Measurements from ENCODE around the gene HDGFL3. TPM values are rescaled to one million over a fixed set of nuclear protein-coding genes. Genes with fewer than 3 reads are reported as not detected.

Gene HDGFL3
- total RNA-seq, 4 donors from 2014 or later = 17.7 to 32.2 (median 29.4) TPM

DNA sequence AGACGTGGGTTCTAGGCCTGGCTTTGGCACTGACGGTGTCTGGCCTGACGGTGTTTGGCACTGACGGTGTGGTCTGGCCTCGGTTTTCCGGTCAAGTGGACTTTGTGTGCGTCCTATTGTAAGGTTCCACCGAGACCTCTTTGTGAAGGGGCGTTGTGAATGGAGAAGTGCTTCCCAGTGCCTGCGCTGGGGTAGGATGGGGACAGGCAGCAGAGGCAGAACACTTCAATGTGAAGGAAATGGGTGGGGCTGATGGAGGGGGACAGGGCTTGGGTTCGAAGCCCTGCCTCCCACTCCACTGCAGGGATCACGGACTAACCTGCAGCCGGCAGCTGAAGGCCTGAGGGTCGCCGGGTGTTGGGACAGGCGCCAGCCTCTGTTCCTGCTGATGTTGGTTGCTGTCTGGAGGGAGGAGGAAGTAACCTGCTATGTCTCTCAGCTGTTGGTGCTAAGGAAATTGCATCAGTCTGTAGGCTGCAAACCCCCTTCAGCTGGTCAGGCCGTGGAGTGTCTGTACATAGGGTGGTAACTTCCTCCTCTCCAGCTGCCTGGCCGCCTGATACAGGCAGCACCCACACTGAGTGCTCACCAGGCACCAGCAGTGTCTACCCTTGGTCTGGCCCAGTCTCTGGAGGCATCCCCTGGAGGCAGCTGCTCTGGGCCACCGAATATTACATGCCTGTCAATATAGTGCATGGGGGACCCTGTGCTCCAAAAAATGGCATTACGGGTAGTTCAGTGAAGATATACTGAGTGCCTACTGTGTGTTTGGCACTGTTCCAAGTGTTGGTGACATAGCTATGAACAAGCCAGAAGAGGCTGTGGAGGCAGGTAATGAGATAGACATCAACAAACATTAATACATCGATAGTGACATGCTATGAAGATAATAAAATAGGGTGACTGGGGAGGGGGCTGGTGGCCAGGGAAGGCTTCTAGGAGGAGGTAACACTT lies 99.1 kb downstream of the HDGFL3 start:
- TF ChIP-seq, protein P1, sequence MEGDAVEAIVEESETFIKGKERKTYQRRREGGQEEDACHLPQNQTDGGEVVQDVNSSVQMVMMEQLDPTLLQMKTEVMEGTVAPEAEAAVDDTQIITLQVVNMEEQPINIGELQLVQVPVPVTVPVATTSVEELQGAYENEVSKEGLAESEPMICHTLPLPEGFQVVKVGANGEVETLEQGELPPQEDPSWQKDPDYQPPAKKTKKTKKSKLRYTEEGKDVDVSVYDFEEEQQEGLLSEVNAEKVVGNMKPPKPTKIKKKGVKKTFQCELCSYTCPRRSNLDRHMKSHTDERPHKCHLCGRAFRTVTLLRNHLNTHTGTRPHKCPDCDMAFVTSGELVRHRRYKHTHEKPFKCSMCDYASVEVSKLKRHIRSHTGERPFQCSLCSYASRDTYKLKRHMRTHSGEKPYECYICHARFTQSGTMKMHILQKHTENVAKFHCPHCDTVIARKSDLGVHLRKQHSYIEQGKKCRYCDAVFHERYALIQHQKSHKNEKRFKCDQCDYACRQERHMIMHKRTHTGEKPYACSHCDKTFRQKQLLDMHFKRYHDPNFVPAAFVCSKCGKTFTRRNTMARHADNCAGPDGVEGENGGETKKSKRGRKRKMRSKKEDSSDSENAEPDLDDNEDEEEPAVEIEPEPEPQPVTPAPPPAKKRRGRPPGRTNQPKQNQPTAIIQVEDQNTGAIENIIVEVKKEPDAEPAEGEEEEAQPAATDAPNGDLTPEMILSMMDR (IDR thresholded peaks at IDR 0.05; ENCODE audit: low read depth) = no peak

DNA sequence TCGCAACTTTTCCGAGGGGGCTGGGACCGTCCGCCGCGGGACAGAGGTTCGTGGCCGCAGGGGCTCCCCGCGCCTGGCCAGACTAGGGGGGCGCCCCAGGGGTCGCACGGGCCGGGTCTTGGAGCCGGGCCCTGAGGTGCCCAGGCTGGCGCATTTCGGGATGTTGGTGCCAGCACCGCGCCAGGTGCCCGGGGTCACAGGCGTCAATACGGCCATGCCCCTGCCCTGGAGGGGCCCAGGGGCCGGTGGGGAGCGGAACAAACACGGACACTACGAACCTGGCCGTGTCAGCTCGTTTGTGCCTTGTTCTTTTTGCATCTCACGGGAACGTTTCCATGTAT lies 99.8 kb downstream of the HDGFL3 start:
- TF ChIP-seq, protein P1 (IDR thresholded peaks at IDR 0.05; ENCODE audit: low read depth) = no peak

DNA sequence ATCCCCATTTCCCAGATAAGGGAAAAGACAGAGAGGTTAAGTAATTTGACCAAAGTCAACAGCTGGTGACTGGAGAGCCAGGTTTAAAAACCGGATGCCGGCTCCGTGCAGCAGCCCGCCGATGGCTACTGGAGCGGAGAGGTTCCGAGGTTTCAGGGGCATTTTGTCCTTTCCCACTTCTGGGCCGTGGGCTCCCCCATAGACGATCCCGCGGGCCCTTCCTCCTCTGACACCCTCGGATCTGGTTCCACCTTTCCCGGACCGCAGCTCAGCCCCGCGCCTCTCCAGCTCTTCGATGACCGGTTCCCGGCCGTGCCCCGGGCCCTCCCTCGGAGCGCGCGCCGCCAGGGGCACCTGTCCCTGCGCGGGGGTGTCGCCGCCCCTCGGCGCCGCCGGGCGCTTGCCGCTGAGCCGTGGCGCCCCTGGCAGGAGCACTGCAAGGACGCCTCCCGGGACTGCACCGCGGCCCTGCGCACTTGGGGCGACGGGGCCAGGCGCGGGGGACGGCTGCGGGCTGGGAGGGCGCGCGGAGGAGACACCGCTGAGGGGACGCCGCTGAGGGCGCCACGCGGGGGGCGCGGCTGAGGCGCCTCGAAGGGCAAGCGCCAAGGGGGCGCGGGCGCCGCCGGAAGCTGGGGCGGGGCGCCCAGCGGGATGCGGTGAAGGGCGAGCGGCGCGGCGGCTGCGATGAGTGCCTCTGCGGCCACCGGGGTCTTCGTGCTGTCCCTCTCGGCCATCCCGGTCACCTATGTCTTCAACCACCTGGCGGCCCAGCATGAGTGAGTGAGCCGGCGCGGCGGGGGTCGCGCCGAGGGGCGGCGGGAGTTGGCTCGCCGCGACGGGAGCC lies 100.4 kb downstream of the HDGFL3 start, which contains the start of gene TM6SF1:
Gene TM6SF1, plus strand, starts transcription at position 652 of the 847 bp plus-strand sequence. Its CDS starts 36 bp downstream, at position 688.
- TF ChIP-seq, protein P1 (IDR thresholded peaks at IDR 0.05; ENCODE audit: low read depth) = no peak

DNA sequence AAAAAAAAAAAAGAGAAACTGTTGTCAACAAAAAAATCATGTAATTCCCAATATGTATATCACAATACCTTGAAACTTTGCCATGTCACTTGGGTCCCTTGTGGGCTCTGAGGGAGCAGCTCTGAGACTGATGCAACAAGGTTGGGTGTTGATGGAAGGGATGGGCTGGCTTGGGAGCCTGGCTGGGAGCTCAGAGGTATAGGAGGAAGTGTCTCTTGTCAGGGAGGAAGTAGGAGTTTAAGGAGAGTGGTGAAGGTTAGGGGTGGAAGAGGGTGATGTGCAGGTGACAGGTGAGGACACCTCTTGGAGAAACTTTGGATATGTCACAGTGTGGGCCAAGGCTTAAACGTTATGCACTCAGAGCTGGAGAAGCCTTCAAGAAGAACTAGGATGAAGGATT lies 102.2 kb downstream of the HDGFL3 start:
- TF ChIP-seq, protein P1 (IDR thresholded peaks at IDR 0.05; ENCODE audit: low read depth) = no peak

DNA sequence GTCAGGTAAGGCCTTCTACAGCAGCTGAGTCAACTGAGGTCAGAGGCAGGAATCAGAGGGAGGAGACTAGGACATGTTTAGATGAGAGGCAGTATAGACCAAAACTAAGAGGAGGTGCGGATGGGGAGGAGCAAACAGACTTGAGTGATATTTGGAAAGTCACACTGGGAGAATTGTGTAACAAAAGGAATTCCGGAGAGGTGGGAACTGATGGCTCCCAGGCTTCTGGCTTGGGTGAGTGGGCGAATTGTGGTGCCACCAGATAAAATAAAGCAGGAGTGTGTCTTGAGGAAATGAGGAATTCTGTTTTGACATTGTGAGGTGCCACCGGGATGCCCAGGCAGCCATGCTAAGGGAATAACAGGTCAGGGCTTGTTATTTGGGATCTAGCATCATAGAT lies 103.5 kb downstream of the HDGFL3 start:
- TF ChIP-seq, protein P1 (IDR thresholded peaks at IDR 0.05; ENCODE audit: low read depth) = no peak

DNA sequence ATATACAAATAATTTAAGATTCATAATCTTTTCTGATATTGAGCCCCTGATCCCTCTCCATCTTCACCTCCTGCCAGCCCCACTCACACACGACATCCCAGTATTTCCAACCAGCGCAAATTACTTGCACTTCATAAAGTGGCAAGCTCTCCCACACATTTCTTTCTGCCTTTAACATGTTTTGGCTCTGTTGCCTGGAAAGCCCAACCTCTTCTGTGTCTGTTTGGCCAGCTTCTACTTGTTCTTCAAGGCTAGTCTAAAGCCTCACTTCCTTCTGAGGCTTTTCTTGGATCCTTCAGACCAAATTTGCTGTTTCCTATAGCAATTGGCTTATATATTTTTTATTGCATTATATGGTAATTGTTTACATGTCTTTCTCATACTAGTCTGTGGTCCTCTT lies 105.3 kb downstream of the HDGFL3 start:
- TF ChIP-seq, protein P1 (IDR thresholded peaks at IDR 0.05; ENCODE audit: low read depth) = no peak

All from subcutaneous adipose tissue (tissue), 4 donors.